ENCODE measurements around the gene COX5A.

DNA sequence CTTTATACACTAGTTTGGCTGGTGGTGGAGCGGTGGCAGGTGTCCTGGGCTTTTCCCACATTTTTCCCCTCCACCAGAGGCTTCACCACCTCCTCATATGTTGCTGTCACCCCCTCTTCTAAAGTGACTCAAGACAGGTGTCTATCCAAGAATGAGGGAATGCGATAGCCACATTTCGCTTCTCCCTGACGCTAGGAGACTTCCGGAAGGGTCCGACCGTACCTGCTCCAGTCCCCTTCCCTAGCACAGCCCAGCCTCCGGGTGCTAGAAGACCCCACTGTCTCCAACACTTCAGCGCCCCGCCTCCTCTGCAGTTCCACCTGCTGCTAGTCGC, 65.2 kb downstream of the COX5A start:
- TF ChIP-seq, protein P1, sequence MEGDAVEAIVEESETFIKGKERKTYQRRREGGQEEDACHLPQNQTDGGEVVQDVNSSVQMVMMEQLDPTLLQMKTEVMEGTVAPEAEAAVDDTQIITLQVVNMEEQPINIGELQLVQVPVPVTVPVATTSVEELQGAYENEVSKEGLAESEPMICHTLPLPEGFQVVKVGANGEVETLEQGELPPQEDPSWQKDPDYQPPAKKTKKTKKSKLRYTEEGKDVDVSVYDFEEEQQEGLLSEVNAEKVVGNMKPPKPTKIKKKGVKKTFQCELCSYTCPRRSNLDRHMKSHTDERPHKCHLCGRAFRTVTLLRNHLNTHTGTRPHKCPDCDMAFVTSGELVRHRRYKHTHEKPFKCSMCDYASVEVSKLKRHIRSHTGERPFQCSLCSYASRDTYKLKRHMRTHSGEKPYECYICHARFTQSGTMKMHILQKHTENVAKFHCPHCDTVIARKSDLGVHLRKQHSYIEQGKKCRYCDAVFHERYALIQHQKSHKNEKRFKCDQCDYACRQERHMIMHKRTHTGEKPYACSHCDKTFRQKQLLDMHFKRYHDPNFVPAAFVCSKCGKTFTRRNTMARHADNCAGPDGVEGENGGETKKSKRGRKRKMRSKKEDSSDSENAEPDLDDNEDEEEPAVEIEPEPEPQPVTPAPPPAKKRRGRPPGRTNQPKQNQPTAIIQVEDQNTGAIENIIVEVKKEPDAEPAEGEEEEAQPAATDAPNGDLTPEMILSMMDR (IDR thresholded peaks at IDR 0.05; ENCODE audit: poor library complexity, severe bottlenecking), result no peak
- no peak for TF ChIP-seq POLR2AphosphoS5 (IDR thresholded peaks at IDR 0.05)

Data from neural cell (in vitro differentiated cells).